Activated CD4-positive, alpha-beta T cell treated with anti-CD3 and anti-CD28 coated beads, Interleukin-2, Interleukin-6, amounts not matched to agents 100 ng/mL and 50 ng/mL, durations not matched to agents 16 hours and 8 hours (primary cell): ENCODE results near the gene AKT3.
"Not testable (repeated sequence)": the region's sequence is repeated elsewhere in the genome, so short reads cannot be mapped to it uniquely, and the experiment has no call there.

ENCODE experiments used
- DNase-seq: peaks from one replicate; pipeline ENCODE4 v3.0.0-alpha.2; 2020

AKT3 gene

DNA sequence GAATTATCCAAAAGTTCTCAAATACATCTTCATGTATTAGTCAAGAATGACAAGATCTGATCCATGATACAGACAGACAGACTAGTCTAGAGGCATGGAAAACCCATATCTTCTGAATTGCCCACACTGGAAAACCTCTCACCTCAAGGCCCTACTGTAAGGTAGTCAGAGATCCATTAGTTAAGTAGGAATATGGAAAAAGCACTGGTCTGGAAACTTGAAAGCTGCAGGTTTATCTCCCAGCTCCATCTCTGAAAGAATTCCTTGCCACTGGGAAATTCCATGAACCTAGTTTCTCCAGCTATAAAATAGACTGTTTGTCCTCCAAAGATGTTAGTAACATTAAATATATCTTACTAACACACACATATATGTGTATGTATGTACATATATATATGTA lies 169.2 kb downstream of the AKT3 start:
- DNase-seq, result no peak

DNA sequence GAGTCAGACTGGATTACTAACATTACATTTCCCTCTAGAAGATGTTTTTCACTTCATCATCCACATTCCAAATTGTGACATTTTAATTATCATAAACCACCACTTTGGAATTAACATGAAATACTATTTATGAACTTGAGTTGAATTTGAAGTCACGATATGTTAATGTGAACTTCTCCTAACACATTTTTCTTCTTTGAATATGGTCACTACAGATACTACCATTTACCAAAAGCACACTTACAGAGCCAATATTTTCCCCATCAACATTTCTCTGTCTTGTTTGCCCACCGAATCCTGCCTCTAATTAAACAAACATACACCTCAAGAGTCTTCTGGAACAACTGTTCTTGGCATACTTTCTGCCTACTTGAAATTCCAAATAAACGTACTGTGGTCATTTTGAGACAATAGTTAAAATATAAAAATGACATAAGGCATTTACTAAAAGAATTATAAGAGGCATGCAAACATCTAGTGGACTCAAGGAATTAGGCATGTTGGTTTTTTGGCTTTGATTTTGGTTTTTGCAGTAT lies 177.4 kb downstream of the AKT3 start:
- DNase-seq, result no peak

DNA sequence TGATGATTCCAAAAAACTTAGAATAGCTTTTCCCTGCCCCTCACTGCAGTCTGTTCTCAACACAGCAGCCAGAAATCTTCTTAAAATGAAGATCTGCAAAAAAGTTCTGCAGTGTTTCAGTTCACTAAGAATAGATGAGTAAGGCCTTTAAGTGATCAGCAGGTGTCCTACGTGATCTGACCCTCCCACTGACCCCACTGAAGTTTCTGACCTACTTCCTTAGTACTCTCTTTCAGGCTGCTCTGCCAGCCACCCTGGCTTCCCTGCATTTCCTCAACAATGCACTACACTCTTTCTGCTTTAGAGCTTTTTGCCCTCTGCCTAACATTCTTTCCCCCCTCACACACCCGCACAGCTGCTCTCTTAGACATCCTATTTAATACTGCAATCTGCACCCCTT lies 182.5 kb downstream of the AKT3 start:
- no peak for DNase-seq

DNA sequence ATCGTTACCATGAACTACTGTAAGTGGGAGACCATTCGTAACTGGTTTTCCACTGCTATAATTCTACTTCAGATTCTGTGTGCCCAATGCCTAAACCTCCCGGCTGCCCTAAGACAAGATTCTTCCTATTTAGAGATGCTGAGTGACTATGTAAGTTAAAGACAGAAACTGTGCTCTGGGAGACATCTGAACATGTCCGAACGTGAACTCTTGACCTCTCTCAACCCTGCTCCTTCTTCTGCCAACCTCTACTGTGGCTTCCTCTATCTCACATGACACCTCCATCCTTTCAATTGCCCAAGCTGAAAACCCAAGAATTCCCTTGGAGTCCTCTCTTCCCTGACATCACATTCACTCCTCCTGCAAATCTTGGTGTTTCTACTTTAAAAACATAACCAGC lies 182.9 kb downstream of the AKT3 start:
- DNase-seq, result no peak

DNA sequence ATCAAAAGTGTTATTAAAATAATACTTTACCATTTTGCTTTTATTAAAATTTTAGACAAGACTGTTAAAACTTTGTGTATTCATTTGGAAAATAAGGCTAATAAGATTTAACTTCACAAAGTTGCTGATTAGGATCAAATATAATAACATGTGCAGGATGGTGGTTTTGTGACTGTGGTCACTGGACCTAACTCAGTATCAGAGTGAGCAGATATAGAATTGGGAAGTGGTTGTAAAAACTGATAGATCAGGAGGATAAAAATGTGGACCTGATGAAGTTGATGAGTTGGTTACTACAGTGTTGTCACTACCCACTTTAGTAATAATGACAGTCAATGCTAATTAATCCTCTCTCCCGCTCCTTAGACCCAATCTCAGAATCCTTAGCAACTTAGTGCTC lies 186.4 kb downstream of the AKT3 start:
- no peak for DNase-seq

DNA sequence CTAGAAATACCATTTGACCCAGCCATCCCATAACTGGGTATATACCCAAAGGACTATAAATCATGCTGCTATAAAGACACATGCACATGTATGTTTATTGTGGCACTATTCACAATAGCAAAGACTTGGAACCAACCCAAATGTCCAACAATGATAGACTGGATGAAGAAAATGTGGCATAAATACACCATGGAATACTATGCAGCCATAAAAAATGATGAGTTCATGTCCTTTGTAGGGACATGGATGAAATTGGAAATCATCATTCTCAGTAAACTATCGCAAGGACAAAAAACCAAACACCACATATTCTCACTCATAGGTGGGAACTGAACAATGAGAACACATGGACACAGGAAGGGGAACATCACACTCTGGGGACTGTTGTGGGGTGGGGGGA lies 187.9 kb downstream of the AKT3 start:
- DNase-seq, result not testable (repeated sequence)

DNA sequence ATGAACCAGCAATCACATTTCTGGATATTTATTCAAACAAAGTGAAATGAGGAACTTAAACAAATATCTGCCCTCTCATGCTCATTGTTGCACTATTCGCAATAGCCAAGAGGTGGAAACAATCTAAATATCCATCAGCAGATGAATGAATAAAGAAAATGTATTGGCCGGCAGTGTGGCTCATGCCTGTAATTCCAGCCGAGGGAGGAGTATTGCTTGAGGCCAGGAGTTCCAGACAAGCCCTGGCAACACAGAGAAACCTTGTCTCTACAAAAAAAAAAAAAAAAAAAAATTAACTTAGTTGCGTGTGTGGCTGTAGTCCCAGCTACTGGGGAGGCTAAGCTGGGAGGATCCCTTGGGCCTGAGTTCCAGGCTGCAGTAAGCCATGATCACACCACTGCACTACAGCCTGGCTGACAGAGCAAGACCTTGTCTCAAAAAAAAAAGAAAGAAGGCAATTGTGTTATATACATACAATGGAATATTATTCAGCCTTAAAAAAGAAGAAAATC lies 191.4 kb downstream of the AKT3 start:
- no peak for DNase-seq

DNA sequence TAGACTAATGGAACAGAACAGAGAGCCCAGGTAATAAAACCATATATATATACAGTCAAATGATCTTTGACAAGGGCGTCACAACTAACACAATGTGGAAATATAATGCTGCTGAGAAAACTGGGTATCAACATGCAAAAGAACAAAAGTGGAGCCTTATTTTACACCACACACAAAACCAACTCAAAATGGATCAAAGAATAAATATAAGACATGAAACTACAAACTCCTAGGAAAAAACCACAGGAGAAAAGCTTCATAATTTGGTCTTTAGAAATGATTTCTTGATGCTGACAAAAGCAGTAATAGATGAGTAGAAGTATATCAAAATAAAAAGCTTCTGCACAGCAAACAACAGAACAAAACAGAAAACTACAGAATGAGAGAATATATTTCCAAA lies 192.2 kb downstream of the AKT3 start:
- DNase-seq, result no peak

DNA sequence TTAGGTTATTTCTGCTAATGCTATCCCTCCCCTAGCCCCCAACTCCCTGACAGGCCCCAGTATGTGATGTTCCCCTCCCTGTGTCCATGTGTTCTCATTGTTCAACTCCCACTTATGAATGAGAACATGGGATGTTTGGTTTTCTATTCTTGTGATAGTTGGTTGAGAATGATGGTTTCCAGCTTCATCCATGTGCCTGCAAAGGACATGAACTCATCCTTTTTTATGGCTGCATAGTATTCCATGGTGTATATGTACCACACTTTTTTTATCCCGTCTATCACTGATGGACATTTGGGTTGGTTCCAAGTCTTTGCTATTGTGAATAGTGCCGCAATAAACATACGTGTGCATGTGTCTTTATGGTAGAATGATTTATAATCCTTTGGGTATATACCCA lies 200.5 kb downstream of the AKT3 start:
- DNase-seq, result not testable (repeated sequence)

DNA sequence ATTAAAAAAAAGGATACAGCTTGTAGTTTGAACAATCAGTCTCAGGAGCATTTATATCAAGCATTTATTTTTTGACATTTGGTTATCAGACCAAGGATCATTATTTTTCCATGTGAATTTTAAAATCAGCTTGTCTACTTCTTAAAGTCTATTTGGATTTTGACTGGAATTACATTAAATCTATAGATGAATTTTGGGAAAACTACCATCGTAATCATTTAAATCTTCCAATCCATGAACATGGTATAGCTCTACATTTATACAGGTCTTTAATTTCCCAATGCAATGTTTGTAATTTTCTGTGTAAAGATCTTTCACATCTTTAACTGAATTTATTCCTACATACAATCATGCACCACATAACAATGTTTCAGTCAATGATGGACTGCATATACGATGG lies 203.2 kb downstream of the AKT3 start:
- DNase-seq, result no peak

DNA sequence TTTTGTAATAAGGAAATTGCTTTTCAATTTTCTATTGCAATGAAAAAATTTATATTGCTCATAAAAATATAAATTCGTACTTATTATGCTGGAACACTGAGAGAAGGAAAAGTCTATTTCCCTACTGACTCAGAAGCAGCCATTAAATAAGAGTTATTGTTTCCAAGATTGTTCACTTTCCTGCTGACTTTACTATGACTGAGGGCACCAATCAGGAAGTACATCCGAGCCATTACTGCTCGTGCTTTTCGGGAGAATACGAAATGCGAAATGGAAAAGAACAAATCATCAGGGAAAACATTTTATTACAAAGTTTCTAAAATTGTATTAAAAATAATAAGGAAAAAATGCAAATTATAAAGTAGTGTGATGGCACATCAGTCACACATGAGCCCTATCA lies 204.8 kb downstream of the AKT3 start:
- no peak for DNase-seq

DNA sequence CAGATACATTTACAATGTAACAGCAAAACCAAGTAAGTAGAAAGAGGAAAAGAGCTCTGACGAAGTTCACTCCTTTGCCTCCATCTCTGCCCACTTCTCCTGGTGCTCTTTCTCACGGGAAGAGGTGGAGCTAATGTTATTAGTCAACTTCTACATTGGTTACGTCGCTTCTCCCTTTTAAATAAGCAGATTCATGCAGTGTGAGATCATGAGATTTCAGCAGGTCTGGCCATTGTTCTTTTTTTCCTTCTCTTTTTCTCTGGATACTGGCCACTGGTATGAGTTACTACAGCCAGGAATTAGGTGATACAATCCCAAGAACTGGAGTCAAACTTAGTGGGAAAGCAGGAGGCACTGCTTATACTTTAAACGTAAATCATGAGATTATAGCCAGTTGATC lies 207.1 kb downstream of the AKT3 start:
- DNase-seq, result no peak

DNA sequence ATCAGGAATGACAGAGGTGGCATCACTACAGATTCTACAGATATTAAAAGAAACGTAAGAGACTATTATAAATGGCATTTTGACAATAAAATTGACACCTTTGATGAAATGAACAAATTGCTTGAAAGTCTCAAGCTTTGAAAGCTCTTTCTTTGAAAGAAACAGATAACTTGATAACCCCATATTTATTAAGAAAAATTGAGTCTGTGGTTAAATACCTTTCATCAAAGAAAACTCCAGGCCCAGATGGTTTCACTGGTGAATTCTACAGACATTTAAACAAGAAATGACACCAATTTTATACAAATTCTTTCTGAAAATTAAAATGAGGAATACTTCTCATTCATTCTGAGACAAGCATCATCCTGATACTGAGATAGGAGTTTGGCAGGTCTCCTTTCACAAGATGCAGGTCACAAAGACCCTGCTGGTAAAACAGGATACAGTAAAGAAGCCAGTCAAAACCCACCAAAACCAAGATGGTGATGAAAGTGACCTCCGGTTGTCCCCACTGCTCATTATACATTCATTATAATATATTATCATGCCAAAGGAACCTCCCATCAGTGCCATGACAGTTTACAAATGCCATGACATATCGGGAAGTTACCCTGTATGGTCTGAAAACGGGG lies 210.9 kb downstream of the AKT3 start:
- DNase-seq, result peak; percentile 22

DNA sequence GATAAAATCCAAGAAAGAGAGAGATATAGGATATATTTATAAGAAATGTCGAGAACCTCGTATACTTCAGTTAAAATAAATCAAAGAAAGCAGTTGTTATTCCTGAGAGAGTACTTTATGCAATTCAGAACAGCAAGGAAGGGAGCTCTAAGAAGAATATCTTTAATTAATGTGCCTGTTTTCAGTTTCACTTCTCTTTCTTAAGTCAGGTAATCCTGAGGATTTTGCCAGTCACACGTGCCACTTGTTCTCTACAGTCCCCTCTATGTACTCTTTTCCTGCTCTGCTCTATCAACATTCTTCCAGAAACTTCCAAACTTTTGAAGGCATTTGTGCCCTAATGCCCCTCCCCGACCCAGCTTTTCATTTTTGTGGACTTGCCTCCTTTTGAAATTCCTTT lies 211.9 kb downstream of the AKT3 start:
- no peak for DNase-seq

DNA sequence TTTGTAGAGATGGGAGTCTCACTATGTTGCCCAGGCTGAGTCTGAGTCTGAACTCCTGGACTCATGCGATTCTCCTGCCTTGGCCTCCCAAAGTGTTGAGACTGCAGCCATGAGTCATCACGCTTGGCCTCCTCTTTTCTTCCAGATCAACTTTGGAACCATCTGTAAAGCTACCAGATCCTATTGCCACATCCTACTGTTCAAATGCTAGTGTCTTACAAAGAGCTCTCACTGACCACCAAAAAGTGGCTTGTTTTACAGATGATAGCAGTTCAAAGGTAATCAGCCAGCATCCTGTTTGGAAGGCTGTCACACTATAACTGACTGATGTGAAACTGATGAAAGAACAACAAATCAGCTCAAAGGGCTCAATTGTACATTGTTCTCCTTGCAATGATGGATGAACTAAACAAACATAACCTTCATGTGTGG lies 221.6 kb downstream of the AKT3 start:
- no peak for DNase-seq

DNA sequence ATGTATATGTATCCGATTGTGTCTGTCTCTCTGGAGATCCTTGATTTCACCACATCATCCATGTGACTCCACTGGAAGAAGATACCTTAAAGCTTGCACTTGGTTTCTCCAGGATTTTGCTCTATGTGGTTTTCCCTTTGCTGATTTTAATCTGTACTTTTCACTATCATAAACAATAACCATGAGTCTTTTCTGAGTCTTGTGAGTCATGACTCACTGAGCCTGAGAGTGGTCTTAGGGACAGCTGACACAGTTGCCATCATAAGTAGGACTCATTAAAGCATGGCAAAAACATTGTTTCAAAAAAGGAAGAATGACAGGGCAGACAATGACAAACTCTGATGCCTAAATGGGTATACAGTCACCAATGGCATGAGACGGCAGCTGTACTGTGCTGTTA lies 226.2 kb downstream of the AKT3 start:
- no peak for DNase-seq

DNA sequence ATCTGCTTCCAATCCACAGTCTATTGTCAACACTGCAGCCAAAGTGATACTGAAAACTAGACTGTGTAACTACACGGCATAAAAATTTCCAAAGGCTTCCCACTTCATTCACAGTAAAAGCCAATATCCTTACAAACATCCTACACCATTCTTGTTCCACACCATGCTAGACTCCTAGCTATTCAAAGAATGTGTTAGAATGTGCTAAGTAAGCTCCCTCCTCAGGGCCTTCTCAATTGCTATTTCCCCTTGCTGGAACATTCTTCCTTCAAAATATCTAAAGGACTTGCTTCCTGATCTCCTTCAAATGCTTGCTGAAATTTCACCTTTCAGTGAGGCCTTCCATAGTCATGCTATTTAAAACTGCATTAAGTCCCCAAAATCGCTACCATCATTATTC lies 228.1 kb downstream of the AKT3 start:
- no peak for DNase-seq

DNA sequence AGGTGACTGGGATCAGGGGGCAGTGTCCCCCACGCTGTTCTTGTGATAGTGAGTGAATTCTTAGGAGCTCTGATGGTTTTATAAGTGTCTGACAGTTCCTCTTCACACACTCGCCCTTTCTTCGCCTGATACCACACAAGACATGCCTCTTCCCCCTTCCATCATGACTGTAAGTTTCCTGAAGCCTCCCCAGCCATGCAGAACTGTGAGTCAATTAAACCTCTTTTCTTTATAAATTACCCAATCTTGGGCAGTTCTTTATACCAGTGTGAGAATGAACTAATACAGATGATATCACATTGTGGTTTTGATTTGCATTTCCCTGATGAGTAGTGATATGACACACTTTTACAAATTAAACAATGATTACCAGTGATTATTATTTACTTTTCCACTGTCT lies 229.9 kb downstream of the AKT3 start:
- DNase-seq, result no peak

DNA sequence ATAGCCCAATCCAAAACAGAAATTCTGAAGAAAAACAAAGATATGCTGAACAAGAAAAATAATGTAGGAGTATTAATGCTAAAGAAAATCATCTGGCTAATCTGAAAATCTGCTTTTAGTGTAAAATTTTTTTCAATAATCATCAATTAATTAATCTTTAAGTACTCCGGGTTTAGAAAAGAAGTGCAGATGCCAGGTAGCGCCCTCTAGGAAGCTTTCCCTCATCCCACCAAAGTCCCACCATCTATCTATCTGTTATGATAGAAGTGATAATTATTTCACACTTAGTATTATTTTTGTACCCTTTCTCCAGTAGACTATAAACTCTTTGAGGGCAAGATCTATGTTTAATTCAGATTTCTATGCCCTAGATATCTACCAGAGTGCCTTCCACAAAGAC lies 240.3 kb downstream of the AKT3 start:
- DNase-seq, result no peak

DNA sequence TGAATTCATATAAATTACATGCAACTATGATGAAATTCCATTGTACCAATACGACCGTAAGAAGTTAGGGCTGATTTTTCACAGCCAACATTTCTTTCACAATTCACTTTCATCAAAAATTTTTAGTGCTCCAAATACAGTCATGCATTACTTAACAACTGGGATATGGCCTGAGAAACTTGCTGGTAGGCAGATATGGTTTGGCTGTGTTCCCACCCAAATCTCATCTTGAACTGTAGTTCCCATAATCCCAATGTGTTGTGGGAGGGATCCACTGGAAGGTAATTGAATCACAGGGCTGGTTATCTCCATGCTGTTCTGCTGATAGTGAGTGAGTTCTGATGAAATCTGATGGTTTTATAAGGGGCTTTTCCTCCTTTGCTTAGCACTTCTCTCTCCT lies 244.4 kb downstream of the AKT3 start:
- DNase-seq, result no peak

DNA sequence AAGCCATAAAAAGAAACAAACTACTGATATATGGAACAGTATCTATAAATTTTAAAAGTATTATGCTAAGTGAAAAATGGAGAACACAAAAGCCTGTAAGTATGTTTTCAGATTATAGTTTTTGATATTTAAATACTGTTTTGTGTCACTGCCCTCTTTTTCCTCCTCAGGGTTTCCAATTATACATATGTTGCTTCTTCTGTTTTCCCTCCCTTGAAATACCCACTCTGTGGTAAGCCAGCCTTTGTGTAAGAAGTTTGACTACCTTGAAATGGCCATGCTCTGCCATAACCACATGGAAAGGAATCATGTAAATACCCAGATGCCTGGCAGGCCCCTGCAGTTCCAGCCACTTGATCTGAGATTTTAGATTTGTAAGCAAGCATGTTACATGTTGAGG lies 248.3 kb downstream of the AKT3 start:
- DNase-seq, result no peak

DNA sequence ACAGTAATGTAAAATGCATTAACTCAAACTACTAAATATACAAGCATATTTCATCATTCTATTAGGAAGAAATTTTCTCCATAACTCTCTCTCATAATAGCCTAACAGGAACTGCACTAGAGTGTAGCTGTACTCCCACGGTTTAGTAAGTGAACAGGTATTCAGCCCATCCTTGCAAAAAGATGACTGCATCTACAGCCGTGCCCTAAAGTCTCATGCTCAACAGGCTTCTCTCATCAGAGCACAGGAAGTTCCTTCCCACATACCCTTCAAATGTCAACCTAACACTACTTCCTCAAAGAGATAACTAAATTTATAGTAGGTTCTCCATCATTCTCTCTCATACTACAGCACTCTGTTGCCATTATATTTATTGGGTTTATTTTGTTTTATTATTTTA lies 251.6 kb downstream of the AKT3 start:
- peak; percentile 49 for DNase-seq

DNA sequence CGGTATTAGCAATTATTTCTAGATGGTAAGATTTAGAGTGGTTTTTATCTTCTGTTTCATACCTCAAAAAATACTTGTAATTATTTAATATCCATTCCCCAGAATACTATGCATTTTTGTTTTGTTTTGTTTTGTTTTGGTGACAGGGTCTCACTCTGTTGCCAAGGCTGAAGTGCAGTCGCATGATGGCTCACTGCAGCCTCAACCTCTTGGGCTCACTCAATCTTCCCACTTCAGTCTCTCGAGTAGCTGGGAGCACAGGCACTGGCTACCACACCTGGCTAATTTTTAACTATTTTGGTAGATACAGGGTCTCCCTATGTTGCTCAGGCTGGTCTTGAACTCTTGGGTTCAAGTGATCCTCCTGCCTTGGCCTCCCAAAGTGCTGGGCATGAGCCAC lies 252.7 kb downstream of the AKT3 start:
- peak; percentile 15 for DNase-seq

DNA sequence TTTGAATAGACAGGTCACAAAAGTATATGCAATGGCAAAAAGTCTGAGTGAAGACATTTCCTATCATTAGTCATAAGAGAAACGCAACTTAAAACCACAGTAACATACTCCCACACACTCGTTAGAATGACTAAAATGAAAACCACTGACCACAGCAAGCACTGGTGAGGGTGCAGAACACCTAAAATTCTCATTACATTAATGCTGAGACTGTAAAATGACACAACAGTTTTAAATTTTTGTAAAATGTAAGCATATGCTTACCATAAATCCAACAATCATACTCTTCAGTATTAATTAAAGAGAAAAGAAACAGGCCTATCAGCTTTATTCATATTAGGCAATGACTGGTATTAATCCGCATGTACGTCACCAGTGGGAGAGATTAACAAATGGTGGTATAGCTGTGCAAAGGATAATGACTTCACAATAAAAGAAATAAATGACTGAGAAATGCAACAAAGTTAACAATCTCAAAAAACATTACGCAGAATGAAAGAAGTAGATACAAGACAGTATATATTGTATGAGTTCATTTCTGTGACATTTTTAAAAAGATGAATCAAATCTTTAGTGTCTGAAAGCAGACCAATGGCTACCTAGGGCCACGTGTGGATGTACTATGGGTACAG lies 253.5 kb downstream of the AKT3 start:
- DNase-seq, result peak; percentile 88
